WTC11 (cell line): ENCODE data around the gene EML4. TPM values are rescaled to one million over a fixed set of nuclear protein-coding genes. Genes with fewer than 3 reads are reported as not detected.

Experiments used
- ATAC-seq: fragments of 200-7000 bp; cut with Tn5 transposase; 2 replicates; pipeline ENCODE4 v1.10.0; 2021; ENCODE audit warnings: mild to moderate bottlenecking, moderate library complexity
- CTCF ChIA-PET: fragments of 300-600 bp; sonication (Branson Sonifier 250); formaldehyde crosslinking; loops from one replicate; lab custom pipeline; 2021; ENCODE audit warnings: antibody characterized with exemption; lab: Charles Lee
- POLR2A ChIA-PET: fragments of 350-600 bp; sonication (Branson Sonifier 250); formaldehyde crosslinking; loops from one replicate; lab custom pipeline; 2021; ENCODE audit warnings: antibody characterized with exemption; lab: Charles Lee
- DNase-seq: peaks from one replicate; pipeline ENCODE4 v3.0.0; 2021; ENCODE audit warnings: low spot score
- H3K27ac Mint-ChIP-seq: 2 replicates; pipeline ENCODE4 v1.8.0; 2021; ENCODE audit warnings: mixed read lengths
- H3K27me3 Mint-ChIP-seq: 2 replicates; pipeline ENCODE4 v1.8.0; 2021; ENCODE audit warnings: low read depth, mild to moderate bottlenecking, moderate library complexity, mixed read lengths
- H3K36me3 Mint-ChIP-seq: 2 replicates; pipeline ENCODE4 v1.8.0; 2021; ENCODE audit warnings: mixed read lengths
- H3K4me1 Mint-ChIP-seq: 2 replicates; pipeline ENCODE4 v1.8.0; 2022; ENCODE audit warnings: mixed read lengths
- H3K4me3 Mint-ChIP-seq: 2 replicates; pipeline ENCODE4 v1.8.0; 2021; ENCODE audit warnings: mild to moderate bottlenecking, moderate library complexity, mixed read lengths
- H3K9me3 Mint-ChIP-seq: 2 replicates; pipeline ENCODE4 v1.8.0; 2021; ENCODE audit warnings: mixed read lengths
- AR ChIP-seq: fragments of 250-450 bp; sonication (Bioruptor Pico); IDR thresholded peaks from 2 replicates; pipeline ENCODE4 v1.9.0; 2021; ENCODE audit warnings: mild to moderate bottlenecking
- CTCF ChIP-seq: fragments of 200-600 bp; IDR thresholded peaks from 2 replicates; pipeline ENCODE4 v1.8.0; 2022; ENCODE audit warnings: antibody characterized with exemption
- ETV6 ChIP-seq: sonication (generic); formaldehyde crosslinking; IDR thresholded peaks from 2 replicates; pipeline ENCODE4 v1.8.1; 2022; ENCODE audit warnings: mild to moderate bottlenecking, missing genetic modification reagents
- IRF1 ChIP-seq: sonication (generic); formaldehyde crosslinking; IDR thresholded peaks from 2 replicates; pipeline ENCODE4 v1.8.0; 2023; ENCODE audit warnings: missing genetic modification reagents
- JUN ChIP-seq: sonication (generic); formaldehyde crosslinking; IDR thresholded peaks from 2 replicates; pipeline ENCODE4 v1.8.0; 2023; ENCODE audit warnings: mild to moderate bottlenecking, missing genetic modification reagents
- MXD4 ChIP-seq: fragments of 250-450 bp; sonication (Bioruptor Pico); IDR thresholded peaks from 2 replicates; pipeline ENCODE4 v1.8.0; 2021; ENCODE audit warnings: mild to moderate bottlenecking, moderate library complexity, borderline replicate concordance
- NR2C2 ChIP-seq: sonication (generic); formaldehyde crosslinking; IDR thresholded peaks from 2 replicates; pipeline ENCODE4 v1.8.0; 2022; ENCODE audit warnings: mild to moderate bottlenecking, missing genetic modification reagents
- OVOL2 ChIP-seq: fragments of 250-450 bp; sonication (Bioruptor Pico); IDR thresholded peaks from 2 replicates; pipeline ENCODE4 v1.9.0; 2021; ENCODE audit warnings: mild to moderate bottlenecking, borderline replicate concordance
- PRRX2 ChIP-seq: fragments of 250-450 bp; sonication (Bioruptor Pico); IDR thresholded peaks from 2 replicates; pipeline ENCODE4 v1.8.0; 2021; ENCODE audit warnings: mild to moderate bottlenecking
- RELA ChIP-seq: sonication (generic); formaldehyde crosslinking; IDR thresholded peaks from 2 replicates; pipeline ENCODE4 v1.8.1; 2022; ENCODE audit warnings: missing genetic modification reagents, mild to moderate bottlenecking, borderline replicate concordance
- SMAD3 ChIP-seq: sonication (generic); formaldehyde crosslinking; IDR thresholded peaks from 2 replicates; pipeline ENCODE4 v1.8.0; 2022; ENCODE audit warnings: missing genetic modification reagents, mild to moderate bottlenecking, borderline replicate concordance
- SMAD4 ChIP-seq: sonication (generic); formaldehyde crosslinking; IDR thresholded peaks from 2 replicates; pipeline ENCODE4 v1.8.0; 2022; ENCODE audit warnings: mild to moderate bottlenecking, missing genetic modification reagents
- ZNF138 ChIP-seq: sonication (generic); formaldehyde crosslinking; conservative IDR thresholded peaks from 2 replicates; pipeline ENCODE4 v1.8.1; 2022; ENCODE audit warnings: mild to moderate bottlenecking, moderate library complexity, missing genetic modification reagents
- ZNF219 ChIP-seq: sonication (generic); formaldehyde crosslinking; IDR thresholded peaks from 2 replicates; pipeline ENCODE4 v1.8.0; 2023; ENCODE audit warnings: missing genetic modification reagents, mild to moderate bottlenecking, borderline replicate concordance
- total RNA-seq: library from RNA; stranded (reverse); gene quantifications from 3 replicates; pipeline ENCODE4 v1.2.3, GENCODE V29; 2021
- TF ChIP-seq, protein P1 (sequence below): sonication (generic); formaldehyde crosslinking; IDR thresholded peaks from 2 replicates; pipeline ENCODE4 v1.8.1; 2022; ENCODE audit warnings: mild to moderate bottlenecking, missing genetic modification reagents, moderate library complexity, borderline replicate concordance
- TF ChIP-seq, protein P2 (sequence below): sonication (generic); formaldehyde crosslinking; conservative IDR thresholded peaks from 2 replicates; pipeline ENCODE4 v1.8.1; 2023; ENCODE audit warnings: mild to moderate bottlenecking, low read depth, missing genetic modification reagents, moderate library complexity
- TF ChIP-seq, protein P3 (sequence below): sonication (generic); formaldehyde crosslinking; IDR thresholded peaks from 2 replicates; pipeline ENCODE4 v1.8.0; 2023; ENCODE audit warnings: missing genetic modification reagents, mild to moderate bottlenecking, borderline replicate concordance

The EML4 gene
- total RNA-seq, 1 experiment from 2014 or later, result 89.9 TPM

DNA sequence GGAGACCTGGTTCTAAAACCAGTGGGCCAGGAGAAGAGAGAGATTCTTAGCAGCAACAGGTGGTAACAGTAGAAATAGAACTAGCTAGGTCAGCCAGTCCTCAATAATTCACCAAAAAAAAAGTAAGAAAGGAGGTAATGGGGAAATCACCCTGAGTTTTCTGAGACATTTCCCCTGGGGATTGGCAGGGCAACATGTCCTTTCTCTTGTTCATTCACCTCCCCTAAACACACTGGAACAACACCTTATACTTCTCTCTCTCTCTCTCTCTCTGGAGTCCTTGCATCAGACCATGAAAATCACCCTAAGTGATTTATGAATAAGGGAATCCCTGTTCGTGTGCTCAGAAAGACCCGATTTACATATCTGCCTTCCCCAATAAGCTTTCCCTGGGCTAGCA is 127.1 kb downstream of the EML4 start (continued):
- TF ChIP-seq AR (CRISPR knock-in tag), result no peak
- no peak for TF ChIP-seq ETV6 (CRISPR knock-in tag)
- TF ChIP-seq SMAD4 (CRISPR knock-in tag), result no peak
- TF ChIP-seq ZNF138 (CRISPR knock-in tag), result no peak
- TF ChIP-seq SMAD3, result no peak
- no peak for TF ChIP-seq MXD4 (CRISPR knock-in tag)
- no peak for TF ChIP-seq IRF1 (CRISPR knock-in tag)
- no peak for TF ChIP-seq CTCF

DNA sequence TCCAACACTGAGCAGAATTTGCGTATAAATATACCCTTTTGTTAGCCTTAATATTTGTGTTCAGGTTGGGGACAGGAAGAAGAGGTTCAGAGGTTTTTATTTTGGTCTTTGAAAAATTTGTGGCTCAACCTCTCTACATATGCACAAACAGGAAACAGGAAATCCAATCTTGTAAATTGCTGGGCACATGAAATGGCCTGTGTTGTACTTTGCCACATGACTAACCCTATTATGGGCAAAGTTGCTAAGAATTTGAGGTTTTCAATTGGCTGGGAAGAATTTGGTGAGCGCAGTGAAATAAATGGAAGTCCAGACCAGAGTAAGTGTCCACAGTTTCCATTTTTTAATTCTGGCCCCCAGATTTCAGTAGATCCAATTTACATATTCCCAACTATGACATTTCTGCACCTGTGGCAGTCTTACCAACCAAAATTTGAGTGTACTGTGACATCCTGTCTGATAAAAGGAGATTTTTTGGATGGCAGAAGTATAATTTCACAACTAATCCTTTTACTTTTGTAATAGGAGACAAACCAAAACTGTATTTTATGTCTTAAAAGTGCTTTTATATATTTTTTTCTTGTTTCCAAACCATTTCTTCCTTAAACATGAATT is 128.3 kb downstream of the EML4 start:
- no peaks in the 10 kb centered on the region for H3K9me3 Mint-ChIP-seq
- H3K27ac Mint-ChIP-seq, result no peak overlapping the region; the same call in 1 of the 2 replicates
- H3K36me3 Mint-ChIP-seq, result peaks cover 33% of the 10 kb centered on the region
- CTCF ChIA-PET, result no interaction called here
- POLR2A ChIA-PET, result no interaction called here
- no peaks in the 10 kb centered on the region for H3K27me3 Mint-ChIP-seq
- H3K4me1 Mint-ChIP-seq, result peaks cover 18% of the 10 kb centered on the region
- H3K4me3 Mint-ChIP-seq, result no peak overlapping the region
- no peak for TF ChIP-seq RELA (CRISPR knock-in tag)
- TF ChIP-seq PRRX2, result no peak
- no peak for TF ChIP-seq OVOL2 (CRISPR knock-in tag)
- TF ChIP-seq, all 79 proteins: peak for 0
- no peak for DNase-seq
- ATAC-seq, result no peak

GRCh38 chr2:42298132-42298531 is 129.0 kb downstream of the EML4 start:
- H3K27ac Mint-ChIP-seq, result no peak overlapping the region; the same call in 1 of the 2 replicates
- no peaks in the 10 kb centered on the region for H3K27me3 Mint-ChIP-seq
- peaks cover 18% of the 10 kb centered on the region for H3K4me1 Mint-ChIP-seq
- H3K36me3 Mint-ChIP-seq, result peaks cover 32% of the 10 kb centered on the region
- no peak overlapping the region for H3K4me3 Mint-ChIP-seq
- ChIA-PET CTCF (no interaction called here), POLR2A (no interaction called here)
- no peaks in the 10 kb centered on the region for H3K9me3 Mint-ChIP-seq
- TF ChIP-seq, protein P1, sequence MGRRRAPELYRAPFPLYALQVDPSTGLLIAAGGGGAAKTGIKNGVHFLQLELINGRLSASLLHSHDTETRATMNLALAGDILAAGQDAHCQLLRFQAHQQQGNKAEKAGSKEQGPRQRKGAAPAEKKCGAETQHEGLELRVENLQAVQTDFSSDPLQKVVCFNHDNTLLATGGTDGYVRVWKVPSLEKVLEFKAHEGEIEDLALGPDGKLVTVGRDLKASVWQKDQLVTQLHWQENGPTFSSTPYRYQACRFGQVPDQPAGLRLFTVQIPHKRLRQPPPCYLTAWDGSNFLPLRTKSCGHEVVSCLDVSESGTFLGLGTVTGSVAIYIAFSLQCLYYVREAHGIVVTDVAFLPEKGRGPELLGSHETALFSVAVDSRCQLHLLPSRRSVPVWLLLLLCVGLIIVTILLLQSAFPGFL (CRISPR knock-in tag), result no peak
- TF ChIP-seq JUN (CRISPR knock-in tag) (no peak), NR2C2 (no peak), ZNF138 (CRISPR knock-in tag) (no peak), ZNF219 (CRISPR knock-in tag) (no peak)
- TF ChIP-seq, protein P2, sequence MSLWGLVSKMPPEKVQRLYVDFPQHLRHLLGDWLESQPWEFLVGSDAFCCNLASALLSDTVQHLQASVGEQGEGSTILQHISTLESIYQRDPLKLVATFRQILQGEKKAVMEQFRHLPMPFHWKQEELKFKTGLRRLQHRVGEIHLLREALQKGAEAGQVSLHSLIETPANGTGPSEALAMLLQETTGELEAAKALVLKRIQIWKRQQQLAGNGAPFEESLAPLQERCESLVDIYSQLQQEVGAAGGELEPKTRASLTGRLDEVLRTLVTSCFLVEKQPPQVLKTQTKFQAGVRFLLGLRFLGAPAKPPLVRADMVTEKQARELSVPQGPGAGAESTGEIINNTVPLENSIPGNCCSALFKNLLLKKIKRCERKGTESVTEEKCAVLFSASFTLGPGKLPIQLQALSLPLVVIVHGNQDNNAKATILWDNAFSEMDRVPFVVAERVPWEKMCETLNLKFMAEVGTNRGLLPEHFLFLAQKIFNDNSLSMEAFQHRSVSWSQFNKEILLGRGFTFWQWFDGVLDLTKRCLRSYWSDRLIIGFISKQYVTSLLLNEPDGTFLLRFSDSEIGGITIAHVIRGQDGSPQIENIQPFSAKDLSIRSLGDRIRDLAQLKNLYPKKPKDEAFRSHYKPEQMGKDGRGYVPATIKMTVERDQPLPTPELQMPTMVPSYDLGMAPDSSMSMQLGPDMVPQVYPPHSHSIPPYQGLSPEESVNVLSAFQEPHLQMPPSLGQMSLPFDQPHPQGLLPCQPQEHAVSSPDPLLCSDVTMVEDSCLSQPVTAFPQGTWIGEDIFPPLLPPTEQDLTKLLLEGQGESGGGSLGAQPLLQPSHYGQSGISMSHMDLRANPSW (CRISPR knock-in tag), result no peak
- TF ChIP-seq, protein P3, sequence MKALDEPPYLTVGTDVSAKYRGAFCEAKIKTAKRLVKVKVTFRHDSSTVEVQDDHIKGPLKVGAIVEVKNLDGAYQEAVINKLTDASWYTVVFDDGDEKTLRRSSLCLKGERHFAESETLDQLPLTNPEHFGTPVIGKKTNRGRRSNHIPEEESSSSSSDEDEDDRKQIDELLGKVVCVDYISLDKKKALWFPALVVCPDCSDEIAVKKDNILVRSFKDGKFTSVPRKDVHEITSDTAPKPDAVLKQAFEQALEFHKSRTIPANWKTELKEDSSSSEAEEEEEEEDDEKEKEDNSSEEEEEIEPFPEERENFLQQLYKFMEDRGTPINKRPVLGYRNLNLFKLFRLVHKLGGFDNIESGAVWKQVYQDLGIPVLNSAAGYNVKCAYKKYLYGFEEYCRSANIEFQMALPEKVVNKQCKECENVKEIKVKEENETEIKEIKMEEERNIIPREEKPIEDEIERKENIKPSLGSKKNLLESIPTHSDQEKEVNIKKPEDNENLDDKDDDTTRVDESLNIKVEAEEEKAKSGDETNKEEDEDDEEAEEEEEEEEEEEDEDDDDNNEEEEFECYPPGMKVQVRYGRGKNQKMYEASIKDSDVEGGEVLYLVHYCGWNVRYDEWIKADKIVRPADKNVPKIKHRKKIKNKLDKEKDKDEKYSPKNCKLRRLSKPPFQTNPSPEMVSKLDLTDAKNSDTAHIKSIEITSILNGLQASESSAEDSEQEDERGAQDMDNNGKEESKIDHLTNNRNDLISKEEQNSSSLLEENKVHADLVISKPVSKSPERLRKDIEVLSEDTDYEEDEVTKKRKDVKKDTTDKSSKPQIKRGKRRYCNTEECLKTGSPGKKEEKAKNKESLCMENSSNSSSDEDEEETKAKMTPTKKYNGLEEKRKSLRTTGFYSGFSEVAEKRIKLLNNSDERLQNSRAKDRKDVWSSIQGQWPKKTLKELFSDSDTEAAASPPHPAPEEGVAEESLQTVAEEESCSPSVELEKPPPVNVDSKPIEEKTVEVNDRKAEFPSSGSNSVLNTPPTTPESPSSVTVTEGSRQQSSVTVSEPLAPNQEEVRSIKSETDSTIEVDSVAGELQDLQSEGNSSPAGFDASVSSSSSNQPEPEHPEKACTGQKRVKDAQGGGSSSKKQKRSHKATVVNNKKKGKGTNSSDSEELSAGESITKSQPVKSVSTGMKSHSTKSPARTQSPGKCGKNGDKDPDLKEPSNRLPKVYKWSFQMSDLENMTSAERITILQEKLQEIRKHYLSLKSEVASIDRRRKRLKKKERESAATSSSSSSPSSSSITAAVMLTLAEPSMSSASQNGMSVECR, result no peak
- ATAC-seq (no peak), DNase-seq (no peak)
